Smooth muscle cell (in vitro differentiated cells): Measurements from ENCODE around the gene CAMKMT. TPM values are rescaled to one million over a fixed set of nuclear protein-coding genes. Genes with fewer than 3 reads are reported as not detected.

ENCODE experiments used
- DNase-seq: peaks from one replicate; lab custom pipeline; 2025; ENCODE audit not compliant: unreplicated experiment; lab: John Stamatoyannopoulos, UW
- H2AFZ ChIP-seq: fragments of 200-600 bp; sonication (generic); 2 replicates; pipeline ENCODE4 v1.6.0; 2016; ENCODE audit warnings: antibody characterized with exemption, low read depth, mild to moderate bottlenecking
- H3F3A ChIP-seq: fragments of 200-600 bp; sonication (generic); 2 replicates; pipeline ENCODE4 v1.6.0; 2017; ENCODE audit warnings: antibody characterized with exemption, low read depth
- H3K27ac ChIP-seq: fragments of 200-600 bp; sonication (generic); 2 replicates; pipeline ENCODE4 v1.5.1; 2016; ENCODE audit warnings: low read depth, mild to moderate bottlenecking
- H3K27me3 ChIP-seq: fragments of 200-600 bp; sonication (generic); 2 replicates; pipeline ENCODE4 v1.6.1; 2016; ENCODE audit warnings: low read depth, mild to moderate bottlenecking
- H3K36me3 ChIP-seq: fragments of 200-600 bp; sonication (generic); 2 replicates; pipeline ENCODE4 v1.5.1; 2016; ENCODE audit warnings: low read depth
- H3K4me1 ChIP-seq: fragments of 200-600 bp; sonication (generic); 2 replicates; pipeline ENCODE4 v1.5.1; 2016; ENCODE audit warnings: low read depth
- H3K4me2 ChIP-seq: fragments of 200-600 bp; sonication (generic); 2 replicates; pipeline ENCODE4 v1.6.0; 2016; ENCODE audit warnings: mild to moderate bottlenecking
- H3K4me3 ChIP-seq: fragments of 200-600 bp; sonication (generic); 2 replicates; pipeline ENCODE4 v1.5.1; 2016; ENCODE audit warnings: mild to moderate bottlenecking
- H3K79me2 ChIP-seq: fragments of 200-600 bp; sonication (generic); 2 replicates; pipeline ENCODE4 v1.6.0; 2016; ENCODE audit warnings: low read depth, mild to moderate bottlenecking
- H3K9ac ChIP-seq: fragments of 200-600 bp; sonication (generic); 2 replicates; pipeline ENCODE4 v1.6.0; 2016; ENCODE audit warnings: low read depth
- H3K9me3 ChIP-seq: fragments of 200-600 bp; sonication (generic); replicated peaks from 2 replicates; pipeline ENCODE4 v1.5.1; 2016; ENCODE audit warnings: low read depth
- H4K20me1 ChIP-seq: fragments of 200-600 bp; sonication (generic); 2 replicates; pipeline ENCODE4 v1.6.0; 2016; ENCODE audit warnings: low read depth
- CTCF ChIP-seq: fragments of 200-600 bp; sonication (generic); IDR thresholded peaks from 2 replicates; pipeline ENCODE4 v1.5.1; 2017; ENCODE audit warnings: borderline replicate concordance, mild to moderate bottlenecking, antibody characterized with exemption; ENCODE audit not compliant: insufficient read depth, poor library complexity, severe bottlenecking
- WGBS: methylation state at CpG from one replicate; pipeline ENCODE4 v1.1.7; 2016; ENCODE audit warnings: low lambda C conversion rate; 5-methylcytosine and 5-hydroxymethylcytosine counted together
- polyA plus RNA-seq: library from polyadenylated mRNA; unstranded; fragments of >200 nt; fragmentation: Nextera tagmentation; extraction: Ambion mirVana; gene quantifications from 2 replicates; pipeline ENCODE4 v1.2.1, GENCODE V29; 2016
- total RNA-seq: library from RNA; depleted of rRNA; stranded (reverse); fragments of >200 nt; gene quantifications from 2 replicates; pipeline ENCODE4 v1.2.3, GENCODE V29; 2014

CAMKMT gene
- total and polyA plus RNA-seq, 2 experiments from 2014 or later, result 7.2 to 7.6 TPM

- 93% methylated on average over 1 of the region's 1 CpG for WGBS
- no peaks in the 10 kb centered on the region for H3K79me2 ChIP-seq
- TF ChIP-seq CTCF, result no peak
Measured at GRCh38 chr2:44628297-44628696, 266.6 kb downstream of the CAMKMT start.

GRCh38 chr2:44632931-44633689 is 271.4 kb downstream of the CAMKMT start:
- Histone ChIP-seq H4K20me1 (no peaks in the 10 kb centered on the region), H3K27ac (no peak overlapping the region), H3K9ac (no peak overlapping the region), H3F3A (no peaks in the 10 kb centered on the region), H3K4me2 (no peak overlapping the region), H2AFZ (no peak overlapping the region), H3K79me2 (no peaks in the 10 kb centered on the region), H3K4me3 (no peak overlapping the region), H3K36me3 (no peaks in the 10 kb centered on the region), H3K9me3 (peaks cover 5% of the 10 kb centered on the region), H3K27me3 (no peaks in the 10 kb centered on the region), H3K4me1 (no peaks in the 10 kb centered on the region)
- WGBS, result 89% methylated on average over 4 of the region's 4 CpGs
- no peak for TF ChIP-seq CTCF
- DNase-seq, result no peak

More at GRCh38 chr2:44628297-44628696, 266.6 kb downstream of the CAMKMT start:
- no peak overlapping the region for H3K4me2 ChIP-seq
- no peaks in the 10 kb centered on the region for H3K36me3 ChIP-seq
- no peak overlapping the region for H3K4me3 ChIP-seq
- no peak overlapping the region for H3K27ac ChIP-seq
- H3K9ac ChIP-seq, result no peak overlapping the region
- DNase-seq, result no peak
- no peaks in the 10 kb centered on the region for H4K20me1 ChIP-seq
- no peak overlapping the region for H2AFZ ChIP-seq
- H3K9me3 ChIP-seq, result peaks cover 5% of the 10 kb centered on the region
- no peaks in the 10 kb centered on the region for H3F3A ChIP-seq
- H3K4me1 ChIP-seq, result no peaks in the 10 kb centered on the region
- no peaks in the 10 kb centered on the region for H3K27me3 ChIP-seq

GRCh38 chr2:44635725-44636124 is 274.0 kb downstream of the CAMKMT start:
- H3K4me3 ChIP-seq, result no peak overlapping the region
- no peaks in the 10 kb centered on the region for H3K27me3 ChIP-seq
- H4K20me1 ChIP-seq, result no peaks in the 10 kb centered on the region
- H3K9ac ChIP-seq, result no peak overlapping the region
- peaks cover 5% of the 10 kb centered on the region for H3K9me3 ChIP-seq
- H3F3A ChIP-seq, result no peaks in the 10 kb centered on the region
- no peak for TF ChIP-seq CTCF
- H3K27ac ChIP-seq, result no peak overlapping the region
- no peak overlapping the region for H3K4me2 ChIP-seq
- no peaks in the 10 kb centered on the region for H3K36me3 ChIP-seq
- no peak for DNase-seq
- WGBS, result 95% methylated on average over 2 of the region's 2 CpGs
- no peaks in the 10 kb centered on the region for H3K4me1 ChIP-seq
- no peaks in the 10 kb centered on the region for H3K79me2 ChIP-seq
- H2AFZ ChIP-seq, result no peak overlapping the region

- Histone ChIP-seq H2AFZ (no peak overlapping the region), H4K20me1 (no peaks in the 10 kb centered on the region), H3K9me3 (no peaks in the 10 kb centered on the region), H3K9ac (no peak overlapping the region), H3K4me1 (no peaks in the 10 kb centered on the region), H3K27me3 (no peaks in the 10 kb centered on the region), H3K4me2 (no peak overlapping the region), H3F3A (no peaks in the 10 kb centered on the region), H3K27ac (no peak overlapping the region), H3K4me3 (no peak overlapping the region), H3K36me3 (no peaks in the 10 kb centered on the region), H3K79me2 (no peaks in the 10 kb centered on the region)
- DNase-seq, result no peak
- TF ChIP-seq CTCF, result no peak
- 52% methylated on average over 4 of the region's 4 CpGs for WGBS
Measured at GRCh38 chr2:44638649-44639048, 276.9 kb downstream of the CAMKMT start.
